Lower leg skin (tissue), 3 donors: ENCODE results near the gene ZNF385D.

Experiments
- CTCF ChIP-seq, 3 donors: fragments of 450-650 bp; IDR thresholded peaks; one replicate each; pipeline ENCODE4 v1.5.1; 2016; ENCODE audit warnings: antibody characterized with exemption in 3 of 3, mild to moderate bottlenecking in 3 of 3, moderate library complexity in 2 of 3
- POLR2A ChIP-seq, 2 donors: fragments of 450-650 bp; IDR thresholded peaks; one replicate each; pipeline ENCODE4 v1.6.1; 2016 to 2017; ENCODE audit warnings: antibody characterized with exemption in 2 of 2, mild to moderate bottlenecking in 1 of 2, moderate library complexity in 1 of 2

- TF ChIP-seq CTCF (IDR thresholded peaks at IDR 0.05), result no peak
- TF ChIP-seq POLR2A (IDR thresholded peaks at IDR 0.05), result no peak
Measured at GRCh38 chr3:21481991-21482390, 269.0 kb downstream of the ZNF385D start.
